Activated naive CD8-positive, alpha-beta T cell treated with anti-CD3 and anti-CD28 coated beads, Interleukin-2, amount 10 ng/mL, durations not matched to agents 7 days and 5 days (primary cell): ENCODE data around the gene FDXR. TPM values are rescaled to one million over a fixed set of nuclear protein-coding genes. Genes with fewer than 3 reads are reported as not detected.

ENCODE experiments used
- ATAC-seq: fragments of 150-1000 bp; cut with Tn5 transposase; one replicate; pipeline ENCODE4 v1.10.0; 2021; ENCODE audit warnings: low read depth, moderate library complexity
- POLR2A ChIA-PET: fragments of 350-600 bp; sonication (Branson Sonifier 250); formaldehyde crosslinking; loops from one replicate; lab custom pipeline; 2021; ENCODE audit warnings: antibody characterized with exemption; lab: Charles Lee
- DNase-seq: peaks from one replicate; pipeline ENCODE4 v3.0.0; 2021
- H3K27ac Mint-ChIP-seq: one replicate; pipeline ENCODE4 v1.8.0; 2022; ENCODE audit warnings: mild to moderate bottlenecking, mixed read lengths
- H3K27me3 Mint-ChIP-seq: one replicate; pipeline ENCODE4 v1.8.0; 2022; ENCODE audit warnings: mild to moderate bottlenecking, moderate library complexity, mixed read lengths
- H3K36me3 Mint-ChIP-seq: one replicate; pipeline ENCODE4 v1.8.0; 2021; ENCODE audit warnings: mild to moderate bottlenecking, mixed read lengths
- H3K4me1 Mint-ChIP-seq: one replicate; pipeline ENCODE4 v1.8.0; 2021; ENCODE audit warnings: mixed read lengths
- H3K4me3 Mint-ChIP-seq: one replicate; pipeline ENCODE4 v1.8.0; 2022; ENCODE audit warnings: mild to moderate bottlenecking, moderate library complexity, mixed read lengths
- H3K9me3 Mint-ChIP-seq: one replicate; pipeline ENCODE4 v1.8.0; 2021; ENCODE audit warnings: mixed read lengths
- total RNA-seq, 2 experiments: library from RNA; stranded (reverse); gene quantifications; one replicate each; pipeline ENCODE4 v1.2.3, GENCODE V29; 2021

Gene FDXR
- total RNA-seq, 2 experiments from 2014 or later = 25.4 to 30.8 TPM

- DNase-seq (no peak), ATAC-seq (no peak)
- Mint-ChIP-seq H3K27ac (no peak overlapping the region), H3K4me1 (no peaks in the 10 kb centered on the region), H3K4me3 (no peak overlapping the region), H3K27me3 (no peaks in the 10 kb centered on the region), H3K36me3 (no peaks in the 10 kb centered on the region), H3K9me3 (no peaks in the 10 kb centered on the region)
- POLR2A ChIA-PET = interaction anchor here (0.5 kb wide), 1 partner anchor 37 kb away, joined by 3 read pairs; no protein-coding TSS in a partner anchor
Measured at GRCh38 chr17:74824961-74825627, 47.7 kb downstream of the FDXR start.

- Mint-ChIP-seq H3K9me3 (no peaks in the 10 kb centered on the region), H3K27ac (no peak overlapping the region), H3K4me1 (no peaks in the 10 kb centered on the region), H3K36me3 (no peaks in the 10 kb centered on the region), H3K4me3 (no peak overlapping the region), H3K27me3 (no peaks in the 10 kb centered on the region)
- POLR2A ChIA-PET = no interaction called here
- no peak for ATAC-seq
- no peak for DNase-seq
Measured at GRCh38 chr17:74822939-74823367, 49.8 kb downstream of the FDXR start.

- ATAC-seq = no peak
- no peak overlapping the region for H3K4me3 Mint-ChIP-seq
- no peaks in the 10 kb centered on the region for H3K9me3 Mint-ChIP-seq
- no peaks in the 10 kb centered on the region for H3K4me1 Mint-ChIP-seq
- POLR2A ChIA-PET = no interaction called here
- H3K36me3 Mint-ChIP-seq = no peaks in the 10 kb centered on the region
- H3K27ac Mint-ChIP-seq = no peak overlapping the region
- no peak for DNase-seq
- H3K27me3 Mint-ChIP-seq = no peaks in the 10 kb centered on the region
Measured at GRCh38 chr17:74822335-74822938, 50.4 kb downstream of the FDXR start.

GRCh38 chr17:74821655-74822334 is 51.0 kb downstream of the FDXR start:
- H3K27ac Mint-ChIP-seq = no peak overlapping the region
- no peak for ATAC-seq
- no peaks in the 10 kb centered on the region for H3K4me1 Mint-ChIP-seq
- no peak overlapping the region for H3K4me3 Mint-ChIP-seq
- no peaks in the 10 kb centered on the region for H3K36me3 Mint-ChIP-seq
- POLR2A ChIA-PET = no interaction called here
- no peak for DNase-seq
- no peaks in the 10 kb centered on the region for H3K27me3 Mint-ChIP-seq
- H3K9me3 Mint-ChIP-seq = no peaks in the 10 kb centered on the region

- no peaks in the 10 kb centered on the region for H3K9me3 Mint-ChIP-seq
- no peak for DNase-seq
Measured at GRCh38 chr17:74819801-74820436, 52.9 kb downstream of the FDXR start.

GRCh38 chr17:74818291-74818938 is 54.4 kb downstream of the FDXR start:
- Mint-ChIP-seq H3K4me3 (no peak overlapping the region), H3K36me3 (no peaks in the 10 kb centered on the region), H3K9me3 (no peaks in the 10 kb centered on the region), H3K27me3 (no peaks in the 10 kb centered on the region), H3K4me1 (peaks cover 2% of the 10 kb centered on the region), H3K27ac (no peak overlapping the region)
- ATAC-seq (no peak), DNase-seq (no peak)
- POLR2A ChIA-PET = no interaction called here

More at GRCh38 chr17:74819801-74820436, 52.9 kb downstream of the FDXR start:
- Mint-ChIP-seq H3K27me3 (no peaks in the 10 kb centered on the region), H3K27ac (no peak overlapping the region), H3K4me3 (no peak overlapping the region), H3K4me1 (peaks cover 2% of the 10 kb centered on the region), H3K36me3 (no peaks in the 10 kb centered on the region)
- no peak for ATAC-seq
- POLR2A ChIA-PET = no interaction called here

- H3K4me1 Mint-ChIP-seq = peaks cover 2% of the 10 kb centered on the region
- no peak for ATAC-seq
- H3K4me3 Mint-ChIP-seq = no peak overlapping the region
- DNase-seq = no peak
- POLR2A ChIA-PET = no interaction called here
- no peaks in the 10 kb centered on the region for H3K9me3 Mint-ChIP-seq
- no peak overlapping the region for H3K27ac Mint-ChIP-seq
- no peaks in the 10 kb centered on the region for H3K36me3 Mint-ChIP-seq
- no peaks in the 10 kb centered on the region for H3K27me3 Mint-ChIP-seq
Measured at GRCh38 chr17:74816905-74817620, 55.7 kb downstream of the FDXR start.

- DNase-seq = no peak
- POLR2A ChIA-PET = no interaction called here
- H3K4me3 Mint-ChIP-seq = no peak overlapping the region
- ATAC-seq = no peak
- peaks cover 2% of the 10 kb centered on the region for H3K4me1 Mint-ChIP-seq
- H3K27me3 Mint-ChIP-seq = no peaks in the 10 kb centered on the region
- H3K36me3 Mint-ChIP-seq = no peaks in the 10 kb centered on the region
- H3K9me3 Mint-ChIP-seq = no peaks in the 10 kb centered on the region
- no peak overlapping the region for H3K27ac Mint-ChIP-seq
Measured at GRCh38 chr17:74815550-74816370, 57.0 kb downstream of the FDXR start.

- peaks cover under 1% of the 10 kb centered on the region for H3K36me3 Mint-ChIP-seq
- DNase-seq = no peak
Measured at GRCh38 chr17:74815067-74815466, 57.7 kb downstream of the FDXR start.

GRCh38 chr17:74814453-74814852 is 58.3 kb downstream of the FDXR start:
- Mint-ChIP-seq H3K4me1 (peaks cover 2% of the 10 kb centered on the region), H3K4me3 (no peak overlapping the region), H3K36me3 (peaks cover 1% of the 10 kb centered on the region), H3K27ac (no peak overlapping the region), H3K9me3 (no peaks in the 10 kb centered on the region), H3K27me3 (no peaks in the 10 kb centered on the region)
- POLR2A ChIA-PET = no interaction called here
- DNase-seq (no peak), ATAC-seq (no peak)

More at GRCh38 chr17:74815067-74815466, 57.7 kb downstream of the FDXR start:
- ATAC-seq = no peak
- Mint-ChIP-seq H3K4me1 (peaks cover 2% of the 10 kb centered on the region), H3K4me3 (no peak overlapping the region), H3K27ac (no peak overlapping the region), H3K27me3 (no peaks in the 10 kb centered on the region), H3K9me3 (no peaks in the 10 kb centered on the region)
- POLR2A ChIA-PET = no interaction called here
